NB4 (cell line): ENCODE data around the gene CSNK1A1L.

Experiments
- DNase-seq: peaks from one replicate; pipeline ENCODE4 v3.0.0; 2010; ENCODE audit warnings: low read depth
- H3K4me3 ChIP-seq: one replicate; pipeline ENCODE4 v1.5.1; 2011; ENCODE audit warnings: mild to moderate bottlenecking, low read depth, low read length, moderate library complexity
- CTCF ChIP-seq: IDR thresholded peaks from one replicate; pipeline ENCODE4 v1.5.1; 2012; ENCODE audit warnings: low read depth, low read length
- MAX ChIP-seq: IDR thresholded peaks from 2 replicates; pipeline ENCODE4 v1.6.1; 2011; ENCODE audit warnings: low read depth, low read length
- MYC ChIP-seq: IDR thresholded peaks from 2 replicates; pipeline ENCODE4 v1.6.1; 2011; ENCODE audit warnings: low read depth, low read length
- POLR2A ChIP-seq: IDR thresholded peaks from 2 replicates; pipeline ENCODE4 v1.6.1; 2011; ENCODE audit warnings: mild to moderate bottlenecking; ENCODE audit not compliant: insufficient read length; ENCODE audit errors: extremely low read depth

Gene CSNK1A1L

GRCh38 chr13:37085606-37086005 lies 19.9 kb downstream of the CSNK1A1L start:
- H3K4me3 ChIP-seq, result no peak overlapping the region
- TF ChIP-seq CTCF (no peak), MYC (no peak), POLR2A (no peak), MAX (no peak)
- DNase-seq, result no peak

GRCh38 chr13:37076818-37077217 lies 28.6 kb downstream of the CSNK1A1L start:
- DNase-seq, result no peak
- TF ChIP-seq POLR2A (no peak), MAX (no peak), CTCF (no peak), MYC (no peak)
- H3K4me3 ChIP-seq, result no peak overlapping the region

- DNase-seq, result no peak
- TF ChIP-seq CTCF (no peak), POLR2A (no peak), MYC (no peak)
- H3K4me3 ChIP-seq, result no peak overlapping the region
These were observed 30.3 kb downstream of the CSNK1A1L start for GRCh38 chr13:37075164-37075563.

- DNase-seq, result peak; percentile 37
- H3K4me3 ChIP-seq, result no peak overlapping the region
- TF ChIP-seq MAX (no peak), POLR2A (no peak), CTCF (no peak), MYC (no peak)
These were observed 30.8 kb downstream of the CSNK1A1L start for GRCh38 chr13:37074703-37075102.

- TF ChIP-seq MYC, result no peak
- no peak for TF ChIP-seq CTCF
- TF ChIP-seq POLR2A, result no peak
- no peak overlapping the region for H3K4me3 ChIP-seq
- no peak for DNase-seq
These were observed 33.4 kb downstream of the CSNK1A1L start for GRCh38 chr13:37072024-37072423.

- H3K4me3 ChIP-seq, result no peak overlapping the region
- TF ChIP-seq POLR2A (no peak), MAX (no peak), MYC (no peak)
- DNase-seq, result no peak
These were observed 34.5 kb downstream of the CSNK1A1L start for GRCh38 chr13:37070956-37071355.
